HEK293T (cell line): ENCODE measurements around the gene ERG.

Experiments
- CTCF ChIA-PET: fragments of 350-600 bp; formaldehyde crosslinking; extraction: SDS; loops from one replicate; lab custom pipeline; 2021; ENCODE audit warnings: antibody characterized with exemption, inconsistent platforms; lab: Yijun Ruan, JAX
- POLR2A ChIA-PET: fragments of 350-600 bp; formaldehyde crosslinking; extraction: SDS; loops from one replicate; lab custom pipeline; 2020; ENCODE audit warnings: antibody characterized with exemption, inconsistent platforms; lab: Yijun Ruan, JAX
- DNase-seq: peaks from one replicate; pipeline ENCODE4 v3.0.0; 2012; ENCODE audit warnings: mixed read lengths; ENCODE audit errors: extremely low spot score
- ARNT ChIP-seq: fragments of 450-650 bp; IDR thresholded peaks from 2 replicates; pipeline ENCODE4 v1.6.1; 2017; ENCODE audit warnings: mild to moderate bottlenecking
- BHLHE40 ChIP-seq: fragments of 450-650 bp; IDR thresholded peaks from 2 replicates; pipeline ENCODE4 v1.6.1; 2016; ENCODE audit warnings: mild to moderate bottlenecking, moderate library complexity, borderline replicate concordance
- CTBP1 ChIP-seq: fragments of 450-650 bp; IDR thresholded peaks from 2 replicates; pipeline ENCODE4 v1.6.1; 2016; ENCODE audit warnings: borderline replicate concordance
- ELF4 ChIP-seq: fragments of 450-650 bp; IDR thresholded peaks from 2 replicates; pipeline ENCODE4 v1.6.1; 2017; ENCODE audit warnings: antibody characterized with exemption
- FOXA1 ChIP-seq: fragments of 450-650 bp; IDR thresholded peaks from 2 replicates; pipeline ENCODE4 v1.6.1; 2016; ENCODE audit warnings: mild to moderate bottlenecking
- FOXK2 ChIP-seq: fragments of 450-650 bp; IDR thresholded peaks from 2 replicates; pipeline ENCODE4 v1.6.1; 2016; ENCODE audit warnings: mild to moderate bottlenecking
- FOXM1 ChIP-seq: fragments of 450-650 bp; IDR thresholded peaks from 2 replicates; pipeline ENCODE4 v1.6.1; 2017; ENCODE audit warnings: mild to moderate bottlenecking, borderline replicate concordance
- HDGF ChIP-seq: fragments of 450-650 bp; IDR thresholded peaks from 2 replicates; pipeline ENCODE4 v1.6.1; 2017; ENCODE audit warnings: antibody characterized with exemption, borderline replicate concordance
- L3MBTL2 ChIP-seq: fragments of 450-650 bp; conservative IDR thresholded peaks from 2 replicates; pipeline ENCODE4 v1.6.1; 2016; ENCODE audit warnings: mild to moderate bottlenecking
- LEF1 ChIP-seq: fragments of 450-650 bp; IDR thresholded peaks from 2 replicates; pipeline ENCODE4 v1.6.1; 2017; ENCODE audit warnings: mild to moderate bottlenecking, borderline replicate concordance
- NFRKB ChIP-seq: fragments of 450-650 bp; IDR thresholded peaks from 2 replicates; pipeline ENCODE4 v1.6.1; 2016; ENCODE audit warnings: mild to moderate bottlenecking, moderate library complexity
- SP1 ChIP-seq: fragments of 450-650 bp; IDR thresholded peaks from 2 replicates; pipeline ENCODE4 v1.6.1; 2017
- SUZ12 ChIP-seq: fragments of 450-650 bp; IDR thresholded peaks from 2 replicates; pipeline ENCODE4 v1.6.1; 2016; ENCODE audit warnings: mild to moderate bottlenecking
- TARDBP ChIP-seq: fragments of 450-650 bp; IDR thresholded peaks from 2 replicates; pipeline ENCODE4 v1.6.1; 2016
- ZNF384 ChIP-seq: fragments of 450-650 bp; IDR thresholded peaks from 2 replicates; pipeline ENCODE4 v1.6.1; 2016
- TF ChIP-seq, protein P1 (sequence below): fragments of 450-650 bp; IDR thresholded peaks from 2 replicates; pipeline ENCODE4 v1.6.1; 2016

ERG gene

DNA sequence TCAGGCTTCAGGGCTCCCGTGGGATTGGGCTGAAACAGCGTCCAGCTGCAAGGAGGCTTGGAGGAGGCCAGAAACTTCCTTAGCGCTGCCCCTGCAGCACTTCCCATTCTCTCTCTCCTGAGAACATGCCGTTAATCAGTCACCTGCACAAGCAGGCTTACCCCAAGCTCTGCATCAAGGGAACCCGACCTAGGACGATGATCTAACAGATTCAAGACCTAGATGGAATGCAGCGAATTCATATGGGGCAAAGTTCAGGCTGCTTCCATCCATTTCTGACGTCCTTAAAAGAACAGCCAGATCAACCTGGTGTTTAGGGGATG, 114.1 kb downstream of the ERG start:
- DNase-seq = no peak
- TF ChIP-seq HDGF = no peak
- TF ChIP-seq BHLHE40 = no peak
- TF ChIP-seq FOXK2 = no peak
- no peak for TF ChIP-seq SUZ12
- TF ChIP-seq LEF1 = no peak
- TF ChIP-seq L3MBTL2 = no peak
- TF ChIP-seq ELF4 = no peak
- TF ChIP-seq ZNF384 = no peak
- TF ChIP-seq NFRKB = no peak
- TF ChIP-seq SP1 = no peak
- TF ChIP-seq ARNT = no peak
- TF ChIP-seq, protein P1, sequence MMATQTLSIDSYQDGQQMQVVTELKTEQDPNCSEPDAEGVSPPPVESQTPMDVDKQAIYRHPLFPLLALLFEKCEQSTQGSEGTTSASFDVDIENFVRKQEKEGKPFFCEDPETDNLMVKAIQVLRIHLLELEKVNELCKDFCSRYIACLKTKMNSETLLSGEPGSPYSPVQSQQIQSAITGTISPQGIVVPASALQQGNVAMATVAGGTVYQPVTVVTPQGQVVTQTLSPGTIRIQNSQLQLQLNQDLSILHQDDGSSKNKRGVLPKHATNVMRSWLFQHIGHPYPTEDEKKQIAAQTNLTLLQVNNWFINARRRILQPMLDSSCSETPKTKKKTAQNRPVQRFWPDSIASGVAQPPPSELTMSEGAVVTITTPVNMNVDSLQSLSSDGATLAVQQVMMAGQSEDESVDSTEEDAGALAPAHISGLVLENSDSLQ = no peak
- no peak for TF ChIP-seq FOXA1
- CTCF ChIA-PET = no interaction called here
- POLR2A ChIA-PET = no interaction called here

DNA sequence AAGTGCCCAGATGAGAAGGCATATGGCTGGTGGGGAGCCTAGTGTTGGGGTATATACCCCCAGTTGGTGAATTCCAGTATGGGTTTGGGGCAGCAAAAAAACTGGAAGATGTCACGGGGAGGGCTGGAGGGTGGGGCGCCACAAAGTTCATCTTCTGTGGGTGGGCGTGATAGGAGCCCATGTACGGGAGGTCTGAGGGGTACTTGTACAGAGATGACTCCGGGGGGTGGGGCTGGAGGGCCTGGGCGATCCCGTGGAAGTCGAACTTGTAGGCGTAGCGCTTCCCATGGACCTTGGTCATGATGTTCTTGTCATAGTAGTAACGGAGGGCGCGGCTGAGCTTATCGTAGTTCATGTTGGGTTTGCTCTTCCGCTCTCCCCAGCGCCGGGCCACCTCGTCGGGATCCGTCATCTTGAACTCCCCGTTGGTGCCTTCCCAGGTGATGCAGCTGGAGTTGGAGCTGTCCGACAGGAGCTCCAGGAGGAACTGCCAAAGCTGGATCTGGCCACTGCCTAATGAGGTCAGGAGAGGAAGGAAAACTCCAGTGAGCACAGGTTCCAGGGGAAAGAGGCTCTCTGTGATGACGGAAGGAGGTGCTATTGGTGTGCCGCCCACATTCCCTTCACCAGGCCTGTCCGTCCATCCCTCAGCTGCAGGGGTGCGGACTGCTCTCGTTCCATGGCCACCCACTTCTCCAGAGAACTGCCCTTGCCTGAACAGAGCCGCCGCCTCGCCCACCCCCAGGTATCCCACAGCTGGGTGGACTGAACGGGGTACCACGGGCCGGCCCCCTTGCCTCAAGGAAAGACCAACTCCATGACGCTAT, 114.7 kb downstream of the ERG start:
- ChIA-PET CTCF (no interaction called here), POLR2A (no interaction called here)
- no peak for DNase-seq
- TF ChIP-seq ELF4 (no peak), FOXM1 (no peak), NFRKB (no peak), HDGF (no peak), BHLHE40 (no peak), CTBP1 (no peak)
- TF ChIP-seq, protein P1 = no peak

DNA sequence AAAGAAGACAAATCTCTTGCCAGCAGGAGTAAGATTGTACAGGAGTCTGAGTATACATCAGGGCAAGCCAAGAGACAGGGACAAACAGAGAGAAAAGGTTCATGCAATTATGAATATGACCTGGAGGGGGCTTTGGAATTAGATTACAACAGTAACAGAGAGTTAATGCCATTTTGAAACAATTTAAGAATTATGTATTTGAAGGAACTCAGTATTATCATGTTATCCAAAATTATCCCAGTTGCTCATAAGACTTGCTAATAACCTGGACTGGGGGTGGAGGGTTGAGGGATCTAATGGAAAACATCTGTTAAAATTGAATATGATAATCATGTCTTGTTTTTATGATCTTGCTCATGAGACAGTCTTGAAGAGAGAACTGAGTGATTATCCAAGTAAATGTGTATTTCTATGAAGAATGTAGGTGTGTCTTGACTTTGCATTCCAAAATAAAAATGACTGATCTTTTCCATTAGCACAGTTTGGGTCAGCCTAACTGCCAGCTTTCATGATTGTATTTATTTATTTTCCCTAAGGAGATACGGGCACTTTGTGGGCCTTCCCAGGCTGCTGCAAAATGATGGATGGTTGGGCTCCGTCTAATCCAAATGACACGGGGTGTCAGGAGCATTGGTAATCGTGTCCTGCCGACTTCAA, 117.7 kb downstream of the ERG start:
- ChIA-PET POLR2A (no interaction called here), CTCF (no interaction called here)
- no peak for DNase-seq
- TF ChIP-seq BHLHE40 = no peak
- TF ChIP-seq ELF4 = no peak
- TF ChIP-seq L3MBTL2 = no peak
- no peak for TF ChIP-seq LEF1
- no peak for TF ChIP-seq ARNT
- TF ChIP-seq NFRKB = no peak
- TF ChIP-seq CTBP1 = no peak
- no peak for TF ChIP-seq SUZ12
- no peak for TF ChIP-seq FOXA1
- no peak for TF ChIP-seq SP1
- no peak for TF ChIP-seq FOXM1
- no peak for TF ChIP-seq ZNF384
- TF ChIP-seq, protein P1 = no peak
- no peak for TF ChIP-seq HDGF
- TF ChIP-seq TARDBP = no peak
- no peak for TF ChIP-seq FOXK2

DNA sequence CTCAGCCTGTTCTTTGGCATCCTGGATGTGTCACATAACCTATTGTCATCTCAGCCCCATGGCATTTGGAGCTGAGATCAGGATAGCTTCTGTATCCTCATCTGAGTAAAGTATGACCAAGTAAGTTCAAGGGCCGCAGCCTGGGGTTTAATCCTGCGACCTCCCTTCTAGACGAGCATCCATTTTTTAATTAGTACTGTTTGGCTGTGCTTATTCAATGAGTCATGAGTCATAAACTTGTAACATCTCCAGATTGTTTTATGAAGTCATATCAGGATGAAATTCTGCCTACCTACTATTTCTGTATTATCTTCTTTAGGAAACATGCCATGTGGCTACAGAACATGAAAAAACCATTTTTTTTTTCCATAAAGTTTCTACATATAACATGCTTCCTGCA, 119.1 kb downstream of the ERG start:
- TF ChIP-seq ARNT (no peak), NFRKB (no peak), TARDBP (no peak), ELF4 (no peak), FOXK2 (no peak), FOXM1 (no peak), ZNF384 (no peak), SUZ12 (no peak), HDGF (no peak), CTBP1 (no peak), L3MBTL2 (no peak), BHLHE40 (no peak), SP1 (no peak), LEF1 (no peak)
- TF ChIP-seq, protein P1 = no peak
- POLR2A ChIA-PET = no interaction called here
- no peak for DNase-seq
- CTCF ChIA-PET = interaction anchor here (0.6 kb wide), 1 partner anchor 124 kb away, joined by 3 read pairs; no protein-coding TSS in a partner anchor

DNA sequence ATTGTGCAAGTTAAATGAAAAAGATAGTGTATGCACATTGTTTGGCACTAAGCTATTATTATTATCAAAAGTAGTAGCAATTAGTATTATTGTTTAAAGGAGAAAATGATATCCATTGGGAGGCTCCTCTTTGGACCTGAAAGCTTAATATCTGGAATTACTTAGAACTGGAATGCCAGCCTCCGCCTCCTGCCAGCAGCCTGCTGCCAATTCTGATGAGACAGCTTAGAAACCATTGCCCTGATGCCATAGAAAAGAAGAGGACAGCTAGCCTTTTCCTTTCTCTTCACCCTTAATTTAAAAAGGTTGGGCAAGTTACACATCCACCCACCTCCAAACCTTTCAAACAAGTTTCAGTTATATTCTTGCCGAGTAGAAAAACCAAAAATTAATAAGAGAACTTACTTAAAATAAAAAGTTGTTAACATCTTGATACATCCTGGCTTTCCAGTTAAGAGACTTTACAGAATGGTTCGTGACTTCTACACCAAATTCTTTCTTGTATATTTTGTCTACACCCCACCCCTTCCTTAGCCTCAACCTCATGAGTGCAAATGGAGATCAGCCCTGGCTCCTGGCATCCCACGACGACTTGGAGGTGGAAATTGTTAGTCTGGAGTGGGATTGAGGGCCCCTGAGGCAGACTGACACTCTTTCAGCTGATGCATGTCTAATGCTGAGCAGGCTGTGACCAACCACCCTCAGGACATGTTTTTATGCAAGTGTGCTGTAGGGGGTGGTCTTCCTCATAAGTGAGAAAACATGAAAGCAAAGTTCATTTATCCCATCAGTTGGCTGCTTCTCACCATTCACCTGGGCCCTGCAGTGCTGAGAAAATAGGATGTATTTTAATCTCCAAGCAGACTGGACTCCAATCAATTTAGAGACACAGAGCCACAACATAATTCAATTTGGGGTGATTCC, 120.8 kb downstream of the ERG start:
- ChIA-PET CTCF (interaction anchor here (0.8 kb wide), 1 partner anchor 211 kb away, joined by 3 read pairs; no protein-coding TSS in a partner anchor), POLR2A (no interaction called here)
- no peak for DNase-seq
- TF ChIP-seq, protein P1 = no peak
- no peak for TF ChIP-seq NFRKB
- TF ChIP-seq FOXK2 = no peak
- TF ChIP-seq ZNF384 = no peak
- no peak for TF ChIP-seq BHLHE40
- TF ChIP-seq L3MBTL2 = no peak
- TF ChIP-seq LEF1 = no peak
- TF ChIP-seq ELF4 = no peak
- no peak for TF ChIP-seq TARDBP
- no peak for TF ChIP-seq ARNT
- TF ChIP-seq SUZ12 = no peak
- no peak for TF ChIP-seq HDGF
- TF ChIP-seq SP1 = no peak
- no peak for TF ChIP-seq FOXM1
- no peak for TF ChIP-seq CTBP1
- no peak for TF ChIP-seq FOXA1
